ENCODE measurements around the gene ATP9A. TPM values are rescaled to one million over a fixed set of nuclear protein-coding genes. Genes with fewer than 3 reads are reported as not detected.
"Not testable (repeated sequence)": the region's sequence is repeated elsewhere in the genome, so short reads cannot be mapped to it uniquely, and the experiment has no call there.

Gene ATP9A
- total RNA-seq, 3 donors from 2014 or later: 54.0 to 102 (median 59.4) TPM

GRCh38 chr20:51760905-51761546 lies 7.2 kb downstream of the ATP9A start:
- Histone ChIP-seq H3K36me3 (ENCODE audit: low read depth) (no peaks in the 10 kb centered on the region), H3K4me3 (no peak overlapping the region), H3K4me1 (ENCODE audit: low read depth) (peaks cover 9% of the 10 kb centered on the region), H3K9me3 (no peaks in the 10 kb centered on the region)
- intact Hi-C loops (cut with DNase I, micrococcal nuclease): no loop called here
- TF ChIP-seq CTCF (IDR thresholded peaks at IDR 0.05): no peak
- peak in 1 of 3 donors; percentile 35 for DNase-seq
- ATAC-seq: peak; percentile 78

GRCh38 chr20:51759769-51760510 lies 8.2 kb downstream of the ATP9A start:
- Histone ChIP-seq H3K4me3 (no peak overlapping the region), H3K4me1 (ENCODE audit: low read depth) (peaks cover 9% of the 10 kb centered on the region), H3K9me3 (no peaks in the 10 kb centered on the region), H3K36me3 (ENCODE audit: low read depth) (no peaks in the 10 kb centered on the region)
- ATAC-seq (no peak), DNase-seq (no peak)
- no peak for TF ChIP-seq CTCF (IDR thresholded peaks at IDR 0.05)
- intact Hi-C loops (cut with DNase I, micrococcal nuclease): no loop called here

GRCh38 chr20:51758978-51759544 lies 9.1 kb downstream of the ATP9A start:
- ATAC-seq (no peak), DNase-seq (no peak)
- Histone ChIP-seq H3K36me3 (ENCODE audit: low read depth) (no peaks in the 10 kb centered on the region), H3K9me3 (no peaks in the 10 kb centered on the region), H3K4me3 (no peak overlapping the region), H3K4me1 (ENCODE audit: low read depth) (peaks cover 10% of the 10 kb centered on the region)
- intact Hi-C loops (cut with DNase I, micrococcal nuclease): no loop called here
- no peak for TF ChIP-seq CTCF (IDR thresholded peaks at IDR 0.05)

- peaks cover 16% of the 10 kb centered on the region for H3K4me1 ChIP-seq (ENCODE audit: low read depth)
- H3K4me3 ChIP-seq: no peak overlapping the region
- no peaks in the 10 kb centered on the region for H3K9me3 ChIP-seq
- no peak for ATAC-seq
- intact Hi-C loops (cut with DNase I, micrococcal nuclease): no loop called here
- no peaks in the 10 kb centered on the region for H3K36me3 ChIP-seq (ENCODE audit: low read depth)
- no peak for TF ChIP-seq CTCF (IDR thresholded peaks at IDR 0.05)
- no peak for DNase-seq
Measured at GRCh38 chr20:51757226-51757625, 11.0 kb downstream of the ATP9A start.

GRCh38 chr20:51756653-51757052 lies 11.5 kb downstream of the ATP9A start:
- Histone ChIP-seq H3K4me3 (no peak overlapping the region), H3K9me3 (no peaks in the 10 kb centered on the region), H3K36me3 (ENCODE audit: low read depth) (no peaks in the 10 kb centered on the region), H3K4me1 (ENCODE audit: low read depth) (peaks cover 17% of the 10 kb centered on the region)
- intact Hi-C loops (cut with DNase I, micrococcal nuclease): no loop called here
- DNase-seq (no peak), ATAC-seq (no peak)
- no peak for TF ChIP-seq CTCF (IDR thresholded peaks at IDR 0.05)

- H3K36me3 ChIP-seq (ENCODE audit: low read depth); ATAC-seq; DNase-seq; H3K9me3 ChIP-seq; intact Hi-C loops (cut with DNase I, micrococcal nuclease); H3K4me3 ChIP-seq: not testable (repeated sequence)
- H3K4me1 ChIP-seq (ENCODE audit: low read depth): peaks cover 31% of the 10 kb centered on the region
Measured at GRCh38 chr20:51753220-51753619, 15.0 kb downstream of the ATP9A start.
